Measurements from ENCODE around the gene ZFHX3. TPM values are rescaled to one million over a fixed set of nuclear protein-coding genes. Genes with fewer than 3 reads are reported as not detected.

ZFHX3 gene
- total and polyA plus RNA-seq, 4 donors = 1.5 to 5.9 (median 3.0) TPM

DNA sequence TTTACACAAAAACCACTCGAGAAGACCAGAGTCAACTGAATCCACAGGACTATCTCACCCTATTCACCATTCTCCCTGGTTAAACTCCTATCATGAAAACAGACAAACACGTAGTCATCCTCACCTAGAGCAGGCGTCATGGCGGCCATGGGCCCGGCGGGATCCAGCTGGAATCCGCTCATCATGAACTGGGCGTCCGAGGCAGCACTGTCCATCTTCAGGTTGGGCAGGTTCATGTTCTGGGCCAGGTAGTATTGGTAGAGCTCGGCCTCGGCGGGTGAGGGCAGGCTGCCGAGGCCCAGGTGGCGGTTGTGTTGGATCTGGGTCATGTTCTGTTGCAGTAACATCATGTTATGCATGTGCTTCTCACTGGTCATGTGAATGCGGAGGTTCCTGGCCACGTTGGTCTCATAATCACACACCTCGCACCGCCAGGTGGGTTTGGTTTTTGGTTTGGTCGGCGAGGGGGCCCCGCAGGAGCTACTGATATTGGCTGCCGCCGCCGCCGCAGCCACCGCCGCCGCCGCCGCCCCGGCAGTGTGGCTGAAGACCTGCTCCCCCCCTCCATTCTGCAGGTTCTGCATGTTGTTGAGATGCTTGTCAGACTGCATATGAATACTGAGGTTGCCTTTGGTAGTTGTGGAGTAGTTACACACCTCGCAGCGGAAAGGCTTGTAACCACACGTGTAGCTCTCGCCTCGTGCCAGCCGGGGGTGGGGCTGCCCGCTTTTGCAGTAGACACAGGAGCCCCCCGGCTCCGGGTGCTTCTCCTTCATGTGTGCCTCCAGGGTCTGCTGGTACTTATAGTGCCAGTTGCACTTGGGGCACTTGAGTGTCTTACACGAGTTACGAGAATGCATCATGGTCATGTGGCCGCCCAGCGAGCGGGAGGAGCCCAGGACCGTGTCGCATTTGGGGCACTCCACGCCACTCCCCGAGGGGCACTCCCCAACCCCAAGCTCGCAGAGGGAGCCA is 90.3 kb downstream of the ZFHX3 start:
- no peak overlapping the region for H3K27ac ChIP-seq (ENCODE audit: low read depth in 1 of 2, low read length in 2 of 2)
- 98% methylated on average over 50 of the region's 50 CpGs for WGBS
- H3K4me1 ChIP-seq (ENCODE audit: control insufficient read depth in 4 of 4, insufficient read depth in 4 of 4, low read length in 3 of 4) = peaks cover 0 to 18% (median 7%) of the 10 kb centered on the region in 4 donors
- H3K4me3 ChIP-seq (ENCODE audit: low read depth in 1 of 3, low read length in 3 of 3) = no peak overlapping the region
- TF ChIP-seq MAX (IDR thresholded peaks at IDR 0.05) = no peak
- TF ChIP-seq, protein P1, sequence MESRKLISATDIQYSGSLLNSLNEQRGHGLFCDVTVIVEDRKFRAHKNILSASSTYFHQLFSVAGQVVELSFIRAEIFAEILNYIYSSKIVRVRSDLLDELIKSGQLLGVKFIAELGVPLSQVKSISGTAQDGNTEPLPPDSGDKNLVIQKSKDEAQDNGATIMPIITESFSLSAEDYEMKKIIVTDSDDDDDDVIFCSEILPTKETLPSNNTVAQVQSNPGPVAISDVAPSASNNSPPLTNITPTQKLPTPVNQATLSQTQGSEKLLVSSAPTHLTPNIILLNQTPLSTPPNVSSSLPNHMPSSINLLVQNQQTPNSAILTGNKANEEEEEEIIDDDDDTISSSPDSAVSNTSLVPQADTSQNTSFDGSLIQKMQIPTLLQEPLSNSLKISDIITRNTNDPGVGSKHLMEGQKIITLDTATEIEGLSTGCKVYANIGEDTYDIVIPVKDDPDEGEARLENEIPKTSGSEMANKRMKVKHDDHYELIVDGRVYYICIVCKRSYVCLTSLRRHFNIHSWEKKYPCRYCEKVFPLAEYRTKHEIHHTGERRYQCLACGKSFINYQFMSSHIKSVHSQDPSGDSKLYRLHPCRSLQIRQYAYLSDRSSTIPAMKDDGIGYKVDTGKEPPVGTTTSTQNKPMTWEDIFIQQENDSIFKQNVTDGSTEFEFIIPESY (IDR thresholded peaks at IDR 0.05) = no peak
- no peak for TF ChIP-seq EGR1 (IDR thresholded peaks at IDR 0.05; ENCODE audit: low read depth in 2 of 2)
- no peak for TF ChIP-seq HNF4A (conservative IDR thresholded peaks at IDR 0.05)
- no peak for TF ChIP-seq GABPA (IDR thresholded peaks at IDR 0.05 in 1 of 2, conservative IDR thresholded peaks at IDR 0.05 in 1 of 2)
- no peak for TF ChIP-seq RXRA (IDR thresholded peaks at IDR 0.05)
- no peak for TF ChIP-seq REST (IDR thresholded peaks at IDR 0.05)
- no peak for TF ChIP-seq SP1 (IDR thresholded peaks at IDR 0.05)
- TF ChIP-seq NR2F2 (IDR thresholded peaks at IDR 0.05) = no peak
- no peak for TF ChIP-seq RAD21 (IDR thresholded peaks at IDR 0.05)
- TF ChIP-seq YY1 (IDR thresholded peaks at IDR 0.05) = no peak
- TF ChIP-seq FOXA2 (IDR thresholded peaks at IDR 0.05) = no peak
- TF ChIP-seq CTCF (IDR thresholded peaks at IDR 0.05; ENCODE audit: low read depth, low read length, missing input control) = no peak
- no peak for TF ChIP-seq FOXA1 (IDR thresholded peaks at IDR 0.05)
- TF ChIP-seq JUND (IDR thresholded peaks at IDR 0.05) = no peak
- no peak for TF ChIP-seq ATF3 (IDR thresholded peaks at IDR 0.05)
- H3K36me3 ChIP-seq (ENCODE audit: control insufficient read depth in 4 of 4, insufficient read depth in 3 of 4, low read depth in 1 of 4, low read length in 3 of 4) = peaks cover 0 to 14% (median 5%) of the 10 kb centered on the region in 4 donors
- no peak for DNase-seq (ENCODE audit: low spot score)
- no peaks in the 10 kb centered on the region for H3K9me3 ChIP-seq (ENCODE audit: control insufficient read depth in 4 of 4, low read length in 3 of 4)
- H3K27me3 ChIP-seq (ENCODE audit: control insufficient read depth in 4 of 4, insufficient read depth in 4 of 4, low read length in 3 of 4) = no peaks in the 10 kb centered on the region
- H3K9ac ChIP-seq (ENCODE audit: low read depth in 1 of 2, low read length in 2 of 2) = no peak overlapping the region

Data from liver (tissue), 9 donors.